HG03457 (cell line): ENCODE measurements around the gene HSPB9.

ENCODE experiments used
- ATAC-seq: cut with Tn5 transposase; IDR thresholded peaks from one replicate; pipeline ENCODE4 v1.9.1; 2021; ENCODE audit warnings: moderate number of reproducible peaks; ENCODE audit not compliant: unreplicated experiment

HSPB9 gene

DNA sequence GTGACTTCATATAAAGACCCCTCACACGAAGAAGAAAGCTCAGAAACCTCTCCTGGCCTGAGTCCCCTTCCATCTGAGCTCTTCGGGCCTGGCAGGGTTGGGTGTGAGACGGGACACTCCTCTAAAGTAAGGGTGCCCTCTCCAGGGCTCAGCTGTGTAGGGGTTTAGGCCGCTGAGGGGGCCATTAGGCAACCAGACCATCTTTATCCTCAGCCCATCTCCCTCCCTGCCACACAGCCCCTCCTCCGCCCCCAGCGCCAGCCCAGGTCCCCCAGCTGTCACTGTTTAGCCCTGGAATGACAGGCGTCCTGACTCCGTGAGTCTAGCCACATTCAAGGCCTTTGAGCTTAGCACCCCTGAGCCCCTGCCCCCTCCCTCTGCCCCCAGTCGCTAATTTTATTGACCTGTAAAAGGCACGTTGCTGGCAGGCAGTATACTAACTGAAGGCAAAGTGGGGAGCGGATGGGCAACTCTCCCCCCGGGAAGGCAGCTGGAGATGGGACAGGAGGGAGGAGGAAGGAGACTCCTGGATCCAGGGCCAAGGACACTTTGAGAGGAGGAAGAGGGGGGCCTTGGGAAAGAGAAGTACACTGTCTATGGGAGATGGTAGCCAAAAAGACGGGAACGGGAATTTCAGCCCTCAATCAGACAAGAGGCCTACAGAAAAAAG is 23.7 kb upstream of the HSPB9 start:
- ATAC-seq = no peak

- ATAC-seq = no peak
Measured at GRCh38 chr17:42101513-42102292, 20.9 kb upstream of the HSPB9 start.

- no peak for ATAC-seq
Measured at GRCh38 chr17:42103221-42103954, 19.2 kb upstream of the HSPB9 start.

- ATAC-seq = no peak
Measured at GRCh38 chr17:42104264-42104663, 18.3 kb upstream of the HSPB9 start.

DNA sequence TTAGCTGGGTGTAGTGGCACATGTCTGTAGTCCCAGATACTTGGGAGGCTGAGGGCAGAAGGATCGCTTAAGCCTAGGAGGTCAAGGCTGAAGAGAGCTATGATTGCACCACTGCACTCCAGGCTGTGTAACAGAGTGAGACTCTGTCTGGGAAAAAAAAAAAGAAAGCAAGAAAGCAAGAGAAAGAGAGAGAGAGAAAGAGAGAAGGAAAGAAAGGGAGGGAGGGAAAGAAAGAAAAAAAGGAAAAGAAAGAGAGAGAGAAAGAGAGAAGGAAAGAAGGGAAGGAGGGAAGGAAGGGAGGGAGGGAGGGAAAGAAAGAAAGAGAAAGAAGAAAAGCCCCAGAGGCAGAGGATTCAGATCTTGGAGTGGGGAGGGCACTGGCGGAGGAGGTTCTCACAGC is 16.6 kb upstream of the HSPB9 start:
- no peak for ATAC-seq

DNA sequence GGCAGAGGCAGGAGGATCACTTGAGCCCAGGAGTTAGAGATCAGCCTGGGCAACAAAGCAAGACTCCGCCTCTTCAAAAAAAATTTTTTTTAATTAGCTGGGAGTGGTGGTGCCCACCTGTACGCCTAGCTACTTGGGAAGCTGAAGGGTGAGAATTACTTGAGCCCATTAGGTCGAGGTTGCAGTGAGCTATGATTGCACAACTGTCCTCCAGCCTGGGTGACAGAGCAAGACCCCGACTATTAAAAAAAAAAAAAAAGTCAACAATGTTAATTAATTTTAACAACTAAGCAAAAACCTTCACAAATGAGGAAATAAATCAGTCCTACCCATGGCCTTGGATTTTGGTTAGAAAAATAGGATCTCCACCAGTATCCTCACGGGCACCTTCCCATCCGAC is 15.5 kb upstream of the HSPB9 start:
- ATAC-seq = no peak

DNA sequence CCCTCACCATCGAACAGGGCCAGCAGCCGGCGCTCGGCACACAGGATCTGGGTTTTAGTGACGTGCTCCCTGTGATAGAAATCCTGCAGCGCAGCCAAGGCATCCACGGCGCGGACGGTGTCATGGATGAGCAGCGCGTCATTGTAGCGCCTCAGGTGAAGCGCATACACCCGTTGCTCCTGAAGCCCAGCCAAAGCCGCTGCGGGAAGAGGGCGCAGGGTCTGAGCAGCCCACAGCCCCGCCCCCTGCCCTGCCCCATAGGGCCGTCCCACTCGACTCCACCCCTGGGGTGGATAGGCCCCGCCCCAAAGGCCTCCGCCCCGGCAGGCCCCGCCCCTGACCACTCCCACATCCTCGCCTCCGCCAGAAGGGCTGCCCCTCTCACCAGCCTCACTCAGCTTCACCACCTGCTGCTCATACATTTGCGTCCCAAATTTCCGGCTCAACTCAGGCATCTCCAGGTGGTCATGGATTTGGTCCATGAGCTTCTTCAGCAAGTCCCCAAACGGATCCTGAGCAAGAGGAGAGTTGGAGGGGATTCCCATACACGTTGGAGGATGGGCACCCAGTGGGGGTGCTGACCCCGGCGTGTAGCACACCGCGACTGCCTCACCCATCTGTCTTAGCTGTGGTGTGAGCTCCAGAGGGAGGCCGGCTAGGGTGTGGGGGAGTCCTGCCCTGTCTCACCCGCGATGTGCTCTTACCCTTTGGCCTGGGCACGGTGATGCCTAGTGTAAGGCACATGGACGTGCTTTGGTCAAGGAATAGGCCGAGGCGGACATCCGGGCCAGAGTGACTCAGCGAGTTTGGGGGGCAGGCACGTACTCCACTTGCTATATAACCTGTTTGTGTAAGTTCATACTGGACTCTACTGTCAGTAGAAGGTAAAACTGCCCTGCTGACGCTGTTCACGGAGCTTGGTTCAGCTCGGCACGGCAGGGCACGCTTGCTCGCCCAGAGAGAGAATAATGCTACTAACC is 14.7 kb upstream of the HSPB9 start:
- peak; percentile 59 for ATAC-seq

DNA sequence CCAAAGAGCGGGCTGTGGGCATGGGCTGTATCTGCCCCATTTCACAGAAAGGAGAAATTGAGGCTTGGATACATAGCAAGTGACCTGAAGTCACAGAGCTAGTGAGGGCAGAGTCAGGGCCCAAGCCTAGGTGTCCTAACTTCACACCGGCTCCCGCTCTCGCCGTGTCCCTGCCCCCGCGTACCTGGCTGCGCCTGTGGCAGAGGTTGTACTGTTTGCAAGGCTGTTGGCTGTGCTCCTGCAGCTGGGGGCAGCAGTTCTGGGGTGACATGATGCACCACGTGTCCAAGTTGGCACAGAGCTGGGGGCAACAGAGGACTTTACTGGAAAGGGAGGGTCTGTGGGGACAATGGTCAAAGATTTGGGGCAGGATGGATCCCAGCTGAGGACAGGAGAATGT is 13.5 kb upstream of the HSPB9 start:
- ATAC-seq = no peak

GRCh38 chr17:42110301-42111264 is 12.0 kb upstream of the HSPB9 start:
- no peak for ATAC-seq

DNA sequence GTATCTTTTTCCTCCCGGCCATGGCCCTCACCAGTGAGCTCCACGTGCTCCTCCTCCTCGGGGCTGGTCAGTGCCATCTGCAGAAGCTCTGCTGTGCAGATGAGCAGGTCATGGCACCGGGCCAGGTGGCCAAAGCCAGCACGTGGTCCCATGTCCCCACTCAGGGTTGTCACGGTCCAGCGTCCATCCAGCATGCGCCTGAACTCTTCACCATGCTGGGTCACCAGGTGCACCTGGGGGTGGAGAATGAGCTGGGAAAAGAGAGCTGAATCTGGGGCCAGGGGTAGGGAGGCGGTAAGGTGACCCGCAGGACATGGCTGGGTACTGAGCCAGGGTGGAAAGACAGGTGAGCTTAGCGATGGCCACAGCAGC is 11.4 kb upstream of the HSPB9 start:
- ATAC-seq = no peak

- ATAC-seq = no peak
Measured at GRCh38 chr17:42111871-42112551, 10.6 kb upstream of the HSPB9 start.

- ATAC-seq = peak; percentile 39
Measured at GRCh38 chr17:42112552-42113176, 9.9 kb upstream of the HSPB9 start, which contains the start of gene DHX58. DHX58 (minus strand) TSS chr17:42112714; CDS start chr17:42111892, 822 bp downstream.

GRCh38 chr17:42113293-42114069 is 9.1 kb upstream of the HSPB9 start:
- ATAC-seq = no peak

DNA sequence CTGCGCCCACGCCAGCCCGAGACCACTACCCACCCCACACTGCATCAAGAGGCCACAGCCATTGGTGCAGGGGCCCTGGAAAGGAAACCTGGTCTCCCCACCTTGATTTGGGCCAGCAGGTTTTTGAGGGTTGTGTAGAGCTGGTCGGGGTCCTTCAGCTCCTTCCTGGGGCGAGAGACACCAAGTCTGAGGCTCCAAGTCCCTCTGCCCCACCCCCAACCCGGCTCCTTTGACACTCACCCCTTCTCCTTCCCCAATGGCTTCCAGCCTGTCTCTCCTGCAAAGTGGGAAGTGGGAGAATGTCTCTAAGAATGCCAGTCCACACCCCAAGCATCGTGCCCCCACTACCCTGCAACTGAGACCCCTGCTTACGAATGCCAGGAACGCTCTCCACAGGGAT is 8.5 kb upstream of the HSPB9 start:
- no peak for ATAC-seq

GRCh38 chr17:42116705-42117396 is 5.8 kb upstream of the HSPB9 start:
- no peak for ATAC-seq

DNA sequence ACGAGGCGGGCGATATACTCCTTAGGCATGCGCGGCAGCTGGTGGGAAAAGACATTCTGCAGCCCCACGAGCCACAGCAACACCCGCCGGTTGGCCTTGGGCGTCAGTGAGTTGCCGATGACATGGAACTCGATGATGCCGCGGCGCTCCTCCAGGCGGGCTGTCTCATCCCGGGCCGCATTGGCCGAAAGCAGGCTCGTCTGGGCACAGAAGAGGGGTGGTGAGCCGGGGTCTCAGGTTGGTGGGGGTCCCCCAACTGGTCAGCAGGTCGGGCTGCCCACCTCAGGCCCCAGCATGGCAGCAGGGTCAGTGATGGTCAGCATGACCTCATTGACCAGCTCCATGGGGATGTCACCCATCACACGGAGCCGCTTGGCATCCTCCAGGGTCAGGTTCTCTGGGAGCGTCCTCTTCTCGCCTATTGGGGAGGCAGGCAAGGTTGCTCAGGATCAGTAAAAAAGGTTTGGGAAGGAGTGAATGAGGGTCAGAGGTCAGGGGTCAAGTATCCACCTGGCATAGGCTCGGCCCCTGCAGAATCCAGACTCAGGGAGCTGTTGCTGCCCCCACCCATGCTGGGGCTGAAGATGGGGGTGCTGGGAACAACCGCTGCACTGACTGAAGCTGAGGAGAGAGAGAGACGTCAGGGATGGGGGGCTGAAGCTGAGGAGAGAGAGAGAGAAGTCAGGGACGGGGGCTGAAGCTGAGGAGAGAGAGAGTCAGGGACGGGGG is 5.0 kb upstream of the HSPB9 start:
- no peak for ATAC-seq

- no peak for ATAC-seq
Measured at GRCh38 chr17:42118126-42118510, 4.5 kb upstream of the HSPB9 start.
